MM.1S (cell line): ENCODE data around the gene SETBP1.

Source experiments
- EZH2 ChIP-seq: fragments of 300-600 bp; sonication (generic); optimal IDR thresholded peaks from 2 replicates; pipeline ENCODE3; 2017; ENCODE audit warnings: low read depth, mild to moderate bottlenecking, antibody characterized with exemption, low read length, mixed read lengths
- EZH2phosphoT487 ChIP-seq: fragments of 300-600 bp; sonication (generic); IDR thresholded peaks from 2 replicates; pipeline ENCODE4 v1.6.1; 2018; ENCODE audit warnings: antibody characterized with exemption, low read length
- TF ChIP-seq, protein P1 (sequence below): fragments of 300-600 bp; sonication (generic); IDR thresholded peaks from 2 replicates; pipeline ENCODE4 v1.5.1; 2016; ENCODE audit warnings: antibody characterized with exemption, low read length, mixed read lengths

DNA sequence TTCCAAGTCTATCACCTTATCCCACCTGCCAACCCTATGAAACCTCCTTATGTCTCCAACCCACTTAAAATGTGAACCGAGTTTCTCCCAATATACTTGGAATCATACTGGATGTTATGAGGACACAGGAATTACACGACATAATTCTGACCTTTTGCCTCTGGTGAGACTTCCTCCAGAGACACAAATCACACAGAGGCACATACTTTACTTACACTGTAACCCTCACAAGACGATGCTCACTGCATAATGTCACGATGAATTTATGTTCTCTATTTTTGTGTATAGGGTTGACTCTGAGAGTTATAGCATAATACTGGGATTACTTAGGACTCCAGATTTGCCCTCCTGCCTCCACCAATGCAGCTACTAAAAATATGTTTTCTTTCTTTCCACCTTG, 28.0 kb upstream of the SETBP1 start:
- TF ChIP-seq, protein P1, sequence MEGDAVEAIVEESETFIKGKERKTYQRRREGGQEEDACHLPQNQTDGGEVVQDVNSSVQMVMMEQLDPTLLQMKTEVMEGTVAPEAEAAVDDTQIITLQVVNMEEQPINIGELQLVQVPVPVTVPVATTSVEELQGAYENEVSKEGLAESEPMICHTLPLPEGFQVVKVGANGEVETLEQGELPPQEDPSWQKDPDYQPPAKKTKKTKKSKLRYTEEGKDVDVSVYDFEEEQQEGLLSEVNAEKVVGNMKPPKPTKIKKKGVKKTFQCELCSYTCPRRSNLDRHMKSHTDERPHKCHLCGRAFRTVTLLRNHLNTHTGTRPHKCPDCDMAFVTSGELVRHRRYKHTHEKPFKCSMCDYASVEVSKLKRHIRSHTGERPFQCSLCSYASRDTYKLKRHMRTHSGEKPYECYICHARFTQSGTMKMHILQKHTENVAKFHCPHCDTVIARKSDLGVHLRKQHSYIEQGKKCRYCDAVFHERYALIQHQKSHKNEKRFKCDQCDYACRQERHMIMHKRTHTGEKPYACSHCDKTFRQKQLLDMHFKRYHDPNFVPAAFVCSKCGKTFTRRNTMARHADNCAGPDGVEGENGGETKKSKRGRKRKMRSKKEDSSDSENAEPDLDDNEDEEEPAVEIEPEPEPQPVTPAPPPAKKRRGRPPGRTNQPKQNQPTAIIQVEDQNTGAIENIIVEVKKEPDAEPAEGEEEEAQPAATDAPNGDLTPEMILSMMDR = no peak
- TF ChIP-seq EZH2phosphoT487 (no peak), EZH2 (no peak)
